ENCODE data around the gene ALDH7A1.
"Not testable (repeated sequence)": the region's sequence is repeated elsewhere in the genome, so short reads cannot be mapped to it uniquely, and the experiment has no call there.

The ALDH7A1 gene

DNA sequence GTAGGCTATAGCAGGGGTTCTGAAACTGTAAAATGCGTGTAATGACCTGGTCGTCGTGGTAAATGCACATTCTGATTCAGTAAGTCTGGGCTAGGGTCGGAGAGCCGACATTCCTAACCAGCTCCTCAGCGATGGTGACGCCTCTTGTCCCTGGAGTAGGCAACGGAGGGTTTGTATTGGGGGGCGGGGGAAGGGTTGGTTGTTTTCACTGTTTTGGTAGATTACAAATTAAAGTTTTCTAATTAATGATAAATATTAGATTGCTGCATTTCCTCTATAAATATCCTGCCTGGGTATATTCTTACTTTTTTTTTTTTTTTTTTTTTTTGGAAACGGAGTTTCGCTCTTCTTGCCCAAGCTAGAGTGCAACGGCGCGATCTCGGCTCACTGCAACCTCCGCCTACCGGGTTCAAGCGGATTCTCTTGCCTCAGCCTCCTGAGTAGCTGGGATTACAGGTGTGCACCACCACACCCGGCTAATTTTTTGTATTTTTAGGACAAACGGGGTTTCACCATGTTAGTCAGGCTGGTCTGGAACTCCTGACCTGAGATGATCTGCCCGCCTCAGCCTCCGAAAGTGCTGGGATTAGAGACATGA, 566 bp upstream of the ALDH7A1 start:
- no peak for DNase-seq (ENCODE audit: low read depth in 2 of 2)

DNA sequence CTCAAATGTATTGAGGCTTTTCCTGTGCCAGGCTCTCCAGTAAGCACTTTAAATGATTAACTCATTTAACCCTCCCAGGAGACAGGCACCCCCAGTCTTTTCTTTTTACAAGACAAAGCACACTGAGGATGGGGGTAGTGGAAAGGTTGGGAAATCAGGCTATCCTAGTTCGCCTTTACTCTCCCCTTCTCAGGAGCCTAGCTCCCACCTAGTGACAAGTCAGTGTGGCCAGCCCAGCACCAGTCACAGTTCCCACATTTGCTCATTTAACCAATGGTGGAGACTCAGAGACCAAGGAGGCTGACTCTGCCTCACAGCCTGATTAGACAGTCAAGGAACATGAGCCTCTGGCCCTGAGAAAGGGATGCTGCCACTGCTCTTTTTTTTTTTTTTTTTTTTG, 3.5 kb downstream of the ALDH7A1 start:
- DNase-seq (ENCODE audit: low read depth in 2 of 2): no peak

DNA sequence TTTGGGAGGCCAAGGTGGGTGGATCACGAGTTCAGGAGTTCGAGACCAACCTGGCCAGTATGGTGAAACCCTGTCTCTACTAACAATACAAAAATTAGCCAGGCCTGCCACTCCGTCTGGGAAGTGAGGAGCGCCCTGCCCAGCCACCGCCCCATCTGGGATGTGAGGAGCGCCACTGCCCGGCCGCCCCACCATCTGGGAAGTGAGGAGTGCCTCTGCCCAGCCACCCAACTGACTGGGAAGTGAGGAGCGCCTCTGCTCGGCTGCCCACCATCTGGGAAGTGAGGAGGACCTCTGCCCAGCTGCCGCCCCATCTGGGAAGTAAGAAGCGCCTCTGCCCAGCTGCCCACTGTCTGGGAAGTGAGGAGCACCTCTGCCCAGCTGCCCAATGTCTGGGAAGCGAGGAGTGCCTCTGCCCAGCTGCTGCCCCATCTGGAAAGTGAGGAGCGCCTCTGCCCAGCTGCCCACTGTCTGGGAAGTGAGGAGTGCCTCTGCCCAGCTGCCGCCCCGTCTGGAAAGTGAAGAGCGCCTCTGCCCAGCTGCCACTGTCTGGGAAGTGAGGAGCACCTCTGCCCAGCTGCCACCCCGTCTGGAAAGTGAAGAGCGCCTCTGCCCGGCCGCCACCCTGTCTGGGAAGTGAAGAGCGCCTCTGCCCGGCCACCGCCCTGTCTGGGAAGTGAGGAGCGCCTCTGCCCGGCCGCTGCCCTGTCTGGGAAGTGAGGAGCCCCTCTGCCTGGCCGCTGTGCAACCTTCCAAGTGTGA, 5.3 kb downstream of the ALDH7A1 start:
- DNase-seq (ENCODE audit: low read depth in 2 of 2): no peak

DNA sequence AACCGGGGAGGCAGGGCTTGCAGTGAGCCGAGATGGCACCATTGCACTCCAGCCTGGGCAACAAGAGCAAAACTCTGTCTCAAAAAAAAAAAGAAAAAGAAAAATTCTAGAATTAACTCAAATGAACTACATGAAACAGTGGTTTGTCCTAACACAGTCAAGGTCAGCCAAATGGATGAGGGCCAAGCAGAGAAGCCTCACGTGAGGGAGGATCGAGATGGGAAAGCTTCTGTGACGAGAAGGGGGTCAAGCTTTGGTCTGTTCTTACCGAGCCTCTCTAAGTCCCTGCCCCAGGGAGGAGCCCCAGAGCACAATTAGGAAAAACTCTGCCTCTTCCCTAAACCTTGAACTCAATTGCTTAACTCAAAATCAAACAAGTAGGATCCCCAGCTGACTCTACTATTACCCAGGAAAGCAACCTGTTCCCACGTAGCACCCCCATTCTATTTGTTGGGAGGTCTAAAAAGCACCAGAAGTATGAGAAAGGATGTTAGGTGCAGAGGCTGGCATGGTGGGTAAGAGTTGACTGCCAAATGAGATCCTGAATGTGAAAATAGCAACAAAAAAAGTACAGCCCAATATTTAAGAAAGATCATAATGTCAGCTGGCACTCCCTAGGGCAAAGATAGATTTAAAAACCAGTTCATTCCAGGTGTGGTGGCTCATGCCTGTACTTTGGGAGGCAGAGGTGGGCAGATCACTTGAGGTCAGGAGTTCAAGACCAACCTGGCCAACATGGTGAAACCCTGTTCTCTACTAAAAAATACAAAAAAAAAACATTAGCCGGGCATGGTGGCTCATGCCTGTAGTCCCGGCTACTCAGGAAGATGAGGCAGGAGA, 7.2 kb downstream of the ALDH7A1 start:
- no peak for DNase-seq (ENCODE audit: low read depth in 2 of 2)

DNA sequence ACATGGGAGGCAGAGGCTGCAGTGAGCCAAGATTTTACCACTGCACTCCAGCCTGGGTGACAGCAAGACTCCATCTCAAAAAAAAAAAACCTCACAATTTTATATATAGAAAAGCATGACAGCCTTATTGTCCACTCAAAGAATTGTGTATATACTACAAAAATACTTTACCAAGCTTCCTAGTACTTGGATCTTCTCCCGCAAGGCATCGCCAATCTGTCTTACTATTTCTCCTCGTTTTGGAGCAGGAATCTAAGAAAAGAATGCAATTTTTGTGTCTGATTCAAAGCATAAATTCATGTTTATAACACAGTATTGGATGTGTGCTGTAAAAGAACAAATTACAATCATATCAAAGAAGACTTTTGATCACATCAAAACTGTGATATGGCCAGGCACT, 11.3 kb downstream of the ALDH7A1 start:
- DNase-seq (ENCODE audit: low read depth in 2 of 2): no peak

DNA sequence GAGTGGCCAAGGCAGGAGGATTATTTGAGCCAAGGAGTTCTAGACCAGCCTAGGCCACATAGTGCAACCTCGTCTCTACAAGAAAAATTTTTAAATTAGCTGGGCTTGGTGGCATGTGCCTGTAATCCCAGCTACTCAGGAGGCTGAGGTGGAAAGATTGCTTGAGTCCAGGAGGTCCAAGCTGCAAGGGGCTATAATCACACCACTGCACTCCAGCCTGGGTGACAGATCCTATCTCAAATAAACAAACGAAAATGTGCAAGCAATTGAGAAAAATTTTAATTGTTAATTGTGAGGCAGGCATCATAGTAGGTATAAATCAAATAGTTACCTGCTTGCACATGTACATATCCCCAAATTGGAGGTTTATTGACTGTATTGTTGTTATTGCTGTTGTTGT, 15.3 kb downstream of the ALDH7A1 start:
- DNase-seq (ENCODE audit: low read depth in 2 of 2): no peak

DNA sequence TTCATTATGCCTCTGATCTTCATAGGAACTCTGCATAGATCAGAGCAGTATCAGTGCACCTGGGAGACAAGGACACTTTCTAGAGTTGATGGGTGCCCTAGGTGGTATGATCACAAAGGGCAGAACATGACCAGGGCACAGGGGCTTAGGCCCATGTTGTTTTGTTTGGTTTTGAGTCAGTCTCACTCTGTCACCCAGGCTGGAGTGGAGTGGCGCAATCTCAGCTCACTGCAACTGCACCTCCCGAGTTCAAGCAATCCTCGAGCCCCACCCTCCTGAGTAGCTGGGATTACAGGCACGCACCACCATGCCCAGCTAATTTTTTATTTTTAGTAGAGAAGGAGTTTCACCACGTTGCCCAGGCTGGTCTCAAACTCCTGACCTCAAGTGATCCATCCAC, 17.6 kb downstream of the ALDH7A1 start:
- no peak for DNase-seq (ENCODE audit: low read depth in 2 of 2)

DNA sequence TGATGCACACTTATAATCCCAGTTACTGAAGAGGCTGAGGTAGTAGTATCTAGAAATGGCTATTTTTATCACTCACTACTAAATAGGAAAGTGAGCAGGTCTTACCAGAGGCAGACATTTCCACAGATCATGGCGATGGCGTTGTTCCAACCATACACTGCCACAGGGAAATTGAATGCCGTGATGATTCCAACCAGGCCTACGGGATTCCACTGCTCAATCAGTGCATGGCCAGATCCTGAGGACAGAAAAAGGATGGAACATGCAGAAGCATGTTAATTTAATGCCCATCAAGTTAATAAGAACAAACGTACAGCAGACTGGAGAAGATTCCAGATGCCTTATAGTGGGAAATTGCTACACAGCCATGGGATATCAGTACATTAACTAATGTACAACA, 18.0 kb downstream of the ALDH7A1 start:
- DNase-seq (ENCODE audit: low read depth in 2 of 2): no peak

DNA sequence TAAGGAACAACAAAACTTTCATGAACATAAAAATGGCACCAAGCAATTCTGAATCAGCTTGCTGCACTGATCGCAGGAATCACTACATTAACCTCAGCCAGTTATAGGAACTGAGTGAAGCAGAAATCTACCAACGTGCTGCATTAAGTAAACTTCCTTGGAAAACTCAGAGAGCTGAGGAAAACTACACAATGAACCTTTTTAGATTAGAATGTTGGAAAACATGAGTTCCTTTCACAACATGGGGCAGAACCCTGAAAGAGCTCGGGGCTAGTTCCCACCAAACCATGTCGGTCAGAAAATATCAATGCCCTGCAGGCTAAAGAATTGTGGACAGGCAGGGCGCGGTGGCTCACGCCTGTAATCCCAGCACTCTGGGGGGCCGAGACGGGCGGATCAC, 19.4 kb downstream of the ALDH7A1 start:
- no peak for DNase-seq (ENCODE audit: low read depth in 2 of 2)

DNA sequence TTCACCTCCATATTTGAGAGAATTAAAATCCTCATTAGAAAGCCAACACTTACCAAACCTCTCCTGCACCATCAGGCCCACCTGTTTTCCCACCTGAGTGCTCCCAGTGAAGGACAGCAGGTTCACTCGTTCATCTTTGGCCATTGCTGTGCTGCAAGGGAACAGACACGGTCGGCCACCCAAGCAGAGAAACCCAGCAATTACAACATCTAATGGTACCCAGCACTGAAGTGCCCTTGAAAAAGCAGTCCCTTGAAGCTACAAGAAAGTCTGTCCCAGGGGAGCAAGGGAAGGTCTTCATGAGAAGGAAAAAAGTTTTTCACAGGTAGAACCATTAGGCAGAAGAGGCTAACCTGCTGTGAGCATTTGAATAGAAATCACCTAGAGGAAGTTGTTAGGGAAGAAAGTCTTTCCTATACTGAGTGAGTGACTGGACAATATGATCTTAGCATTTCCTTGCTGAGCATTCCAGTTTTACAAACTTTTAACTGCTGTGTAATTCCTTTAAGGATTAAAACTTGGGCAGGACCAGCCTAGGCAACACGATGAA, 26.7 kb downstream of the ALDH7A1 start:
- no peak for DNase-seq (ENCODE audit: low read depth in 2 of 2)

DNA sequence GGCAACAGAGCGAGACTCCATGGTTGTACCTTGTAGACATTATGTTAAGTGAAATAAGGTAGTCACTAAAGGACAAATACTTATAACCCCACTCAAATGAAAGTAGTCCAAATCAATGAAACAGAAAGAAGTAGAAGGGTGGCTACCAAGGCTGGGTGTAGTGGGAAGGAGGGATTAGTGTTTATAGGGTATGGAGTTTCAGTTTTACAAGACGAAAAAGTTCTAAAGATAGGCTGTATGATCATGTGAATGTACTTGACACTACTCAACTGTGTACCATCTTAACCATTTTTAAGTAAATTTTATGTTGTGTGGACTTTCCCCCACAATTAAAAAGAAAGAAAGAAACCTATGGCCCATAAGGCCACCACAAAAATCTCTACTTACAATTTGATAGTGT, 32.2 kb downstream of the ALDH7A1 start:
- DNase-seq (ENCODE audit: low read depth in 2 of 2): no peak

DNA sequence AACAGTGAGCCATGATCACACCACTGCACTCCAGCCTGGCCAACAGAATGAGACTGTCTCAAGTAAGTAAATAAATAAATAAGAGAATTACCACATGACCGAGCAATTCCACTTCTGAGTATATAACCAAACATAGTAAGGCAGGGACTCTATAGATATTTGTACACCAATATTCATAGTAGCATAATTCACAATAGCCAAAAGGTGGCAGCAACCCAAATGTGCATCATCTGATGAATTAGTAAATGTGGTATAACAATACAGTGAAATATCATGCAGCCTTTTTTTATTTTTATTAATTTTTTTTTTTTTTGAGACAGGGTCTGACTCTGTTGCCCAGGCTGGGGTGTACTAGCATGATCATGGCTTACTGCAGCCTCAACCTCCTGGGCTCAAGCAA, 33.1 kb downstream of the ALDH7A1 start:
- DNase-seq (ENCODE audit: low read depth in 2 of 2): no peak

DNA sequence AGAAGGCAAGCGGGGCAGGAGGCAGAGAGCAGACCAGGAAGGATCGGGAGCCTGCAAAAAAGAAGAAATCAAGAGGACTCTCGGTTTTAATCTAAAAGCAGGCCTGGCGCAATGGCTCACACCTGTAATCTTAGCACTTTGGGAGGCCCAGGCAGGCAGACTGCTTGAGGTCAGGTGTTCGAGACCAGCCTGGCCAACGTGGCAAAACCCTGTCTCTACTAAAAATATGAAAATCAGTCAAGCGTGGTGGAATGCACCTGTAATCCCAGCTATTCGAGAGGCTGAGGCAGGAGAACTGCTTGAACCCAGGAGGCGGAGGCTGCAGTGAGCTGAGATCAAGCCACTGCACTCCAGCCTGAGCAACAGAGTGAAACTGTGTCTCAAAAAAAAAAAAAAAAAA, 39.9 kb downstream of the ALDH7A1 start:
- DNase-seq (ENCODE audit: low read depth in 2 of 2): not testable (repeated sequence)

DNA sequence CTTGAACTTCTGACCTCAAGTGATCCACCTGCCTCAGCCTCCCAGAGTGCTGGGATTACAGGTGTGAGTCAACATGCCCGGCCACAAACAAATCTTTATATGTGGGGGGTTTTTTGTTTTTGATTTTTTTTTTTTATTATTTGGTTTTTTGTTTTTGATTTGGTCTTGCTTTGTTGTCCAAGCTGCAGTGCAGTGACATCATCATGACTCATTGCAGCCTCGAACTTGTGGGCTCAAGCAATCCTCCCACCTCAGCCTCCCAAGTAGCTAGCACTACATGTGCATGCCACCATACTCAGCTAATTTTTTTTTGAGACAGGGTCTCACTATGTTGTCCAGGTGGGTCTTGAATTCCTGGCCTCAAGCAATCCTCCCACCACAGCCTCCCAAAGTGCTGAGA, 42.4 kb downstream of the ALDH7A1 start:
- no peak for DNase-seq (ENCODE audit: low read depth in 2 of 2)

DNA sequence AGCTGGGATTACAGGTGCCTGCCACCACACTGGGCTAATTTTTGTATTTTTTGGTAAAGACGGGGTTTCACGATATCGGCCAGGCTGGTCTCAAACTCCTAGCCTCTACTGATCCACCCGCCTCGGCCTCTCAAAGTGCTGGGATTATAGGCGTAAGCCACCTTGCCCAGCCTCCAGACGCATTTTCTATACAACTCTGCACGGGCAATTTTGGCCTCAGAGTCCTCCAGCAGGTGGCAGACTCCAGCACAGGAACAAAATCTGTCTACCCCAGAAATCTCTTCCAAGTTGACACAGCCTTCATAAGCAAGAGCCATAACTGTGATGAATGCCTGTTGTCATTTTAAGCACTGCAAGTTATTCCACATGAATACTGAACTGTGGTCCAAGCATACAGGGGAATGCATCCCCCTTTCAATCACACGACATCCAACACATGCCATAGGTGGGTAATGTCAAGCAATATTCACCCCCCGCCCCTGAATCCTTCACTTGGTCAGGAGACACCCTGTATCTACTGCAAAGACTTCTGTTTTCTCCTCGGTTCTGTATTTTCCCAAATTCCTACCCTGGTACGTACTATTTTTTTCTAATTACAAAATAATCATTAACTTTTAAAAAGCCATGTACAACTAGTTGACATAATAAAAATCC, 50.8 kb downstream of the ALDH7A1 start:
- no peak for DNase-seq (ENCODE audit: low read depth in 2 of 2)

DNA sequence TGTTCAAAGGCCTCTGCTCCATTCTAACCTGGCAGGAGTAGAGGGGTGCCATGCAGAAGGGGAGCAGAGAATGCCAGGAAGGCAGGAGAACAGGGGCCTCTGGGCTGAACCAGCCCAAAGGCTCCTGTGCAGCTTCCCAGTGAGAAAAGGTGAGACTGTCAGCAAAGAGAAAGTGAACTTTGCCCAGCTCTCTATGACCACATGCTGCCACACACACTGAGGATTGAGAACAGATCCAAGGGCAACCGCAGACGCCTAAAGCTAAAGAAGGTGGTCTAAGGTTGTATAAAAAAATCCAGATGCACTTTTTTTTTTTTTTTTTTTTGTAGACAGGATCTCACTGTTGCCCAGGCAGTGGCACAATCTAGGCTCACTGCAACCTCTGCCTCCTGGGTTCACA, 51.4 kb downstream of the ALDH7A1 start:
- no peak for DNase-seq (ENCODE audit: low read depth in 2 of 2)

DNA sequence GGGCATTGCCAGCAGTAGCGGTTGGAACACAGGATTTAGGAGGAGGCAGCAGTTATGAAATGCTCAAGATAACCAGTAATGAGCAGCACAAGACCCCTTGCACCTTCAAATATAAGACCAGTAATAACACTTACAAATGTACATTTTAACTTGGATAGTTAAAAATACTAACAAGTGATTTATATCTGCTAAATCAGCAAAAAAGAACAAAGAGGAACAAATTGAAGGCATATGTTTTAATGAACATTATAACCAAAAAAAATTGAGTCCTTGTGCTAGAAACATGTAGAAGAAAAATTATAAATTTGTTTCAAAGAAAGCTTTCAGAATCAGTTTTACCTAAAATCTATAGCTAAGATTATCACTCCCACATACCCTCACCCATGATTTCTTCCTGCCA, 52.0 kb downstream of the ALDH7A1 start:
- no peak for DNase-seq (ENCODE audit: low read depth in 2 of 2)

DNA sequence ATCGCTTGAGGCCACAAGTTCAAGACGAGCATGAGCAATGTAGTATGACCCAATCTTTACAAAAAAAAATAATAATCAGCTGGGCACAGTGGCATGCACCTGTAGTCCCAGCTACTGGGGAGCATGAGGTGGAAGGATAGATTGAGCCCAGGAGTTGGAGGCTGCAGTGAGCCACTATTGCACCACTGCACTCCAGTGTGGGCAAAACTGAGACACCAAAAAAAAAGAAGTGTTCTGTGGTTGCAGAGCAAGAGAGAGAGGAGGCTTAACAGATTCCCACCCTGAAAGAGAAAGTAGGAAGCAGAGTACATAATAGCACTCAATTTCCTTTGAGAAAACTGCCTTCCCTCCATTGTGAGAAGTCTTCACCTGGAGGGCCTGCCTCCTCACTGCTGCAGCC, 52.6 kb downstream of the ALDH7A1 start:
- DNase-seq (ENCODE audit: low read depth in 2 of 2): no peak

DNA sequence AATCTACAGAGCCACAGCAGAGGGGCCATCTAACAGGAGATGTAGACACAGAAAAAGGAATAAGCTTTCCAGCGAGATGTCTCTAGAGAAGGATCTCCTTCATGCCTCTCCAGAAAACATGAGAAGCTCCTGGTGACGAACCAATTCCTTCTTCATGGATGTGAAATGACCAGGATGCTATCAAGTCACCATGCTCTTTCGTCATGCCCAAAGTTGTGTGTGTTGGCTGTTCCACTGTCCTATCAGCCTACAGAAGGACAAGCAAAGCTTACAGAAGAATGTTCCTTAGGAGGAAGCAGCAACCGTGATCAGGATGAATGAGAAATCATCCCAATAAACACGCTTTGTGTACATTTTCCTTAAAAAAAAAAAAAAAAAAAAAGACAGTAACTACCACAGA, 54.4 kb downstream of the ALDH7A1 start:
- no peak for DNase-seq (ENCODE audit: low read depth in 2 of 2)

DNA sequence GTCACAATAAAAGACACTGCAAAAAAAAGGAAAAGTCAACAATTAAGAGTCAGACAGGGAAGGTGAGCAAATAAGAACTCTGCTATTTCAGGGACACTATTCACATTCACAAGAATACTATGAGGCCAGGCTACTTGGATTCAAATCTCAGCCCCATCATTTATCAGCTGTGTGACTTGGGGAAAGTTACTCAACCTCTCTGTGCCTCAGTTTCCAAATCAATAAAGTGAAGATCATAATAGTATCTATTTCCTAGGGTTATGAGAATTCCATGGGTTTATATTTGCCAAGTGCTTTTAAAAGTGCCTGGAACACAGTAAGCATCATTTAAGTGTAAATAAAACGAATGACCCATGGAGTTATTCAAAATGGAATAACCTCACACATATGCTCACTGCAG, 56.4 kb downstream of the ALDH7A1 start:
- DNase-seq (ENCODE audit: low read depth in 2 of 2): no peak

DNA sequence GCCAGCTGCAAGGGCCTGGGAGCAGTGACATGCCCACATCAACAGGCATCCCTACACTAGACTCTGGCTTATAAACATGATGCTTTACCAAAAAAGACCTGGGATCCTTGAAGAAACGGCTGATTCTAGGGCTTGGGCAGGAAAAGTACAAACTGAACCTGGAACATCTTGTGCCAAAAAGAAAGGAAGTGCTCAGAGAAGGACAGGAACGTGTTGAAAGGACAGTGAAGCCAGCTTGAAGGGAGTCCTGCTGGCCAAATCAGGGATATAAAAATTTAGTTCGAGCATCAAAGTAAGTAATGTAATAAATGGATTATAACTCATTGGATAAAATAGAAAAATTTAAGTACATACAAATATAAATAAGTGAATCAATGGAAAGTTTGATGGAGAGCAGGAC, 58.1 kb downstream of the ALDH7A1 start:
- no peak for DNase-seq (ENCODE audit: low read depth in 2 of 2)

DNA sequence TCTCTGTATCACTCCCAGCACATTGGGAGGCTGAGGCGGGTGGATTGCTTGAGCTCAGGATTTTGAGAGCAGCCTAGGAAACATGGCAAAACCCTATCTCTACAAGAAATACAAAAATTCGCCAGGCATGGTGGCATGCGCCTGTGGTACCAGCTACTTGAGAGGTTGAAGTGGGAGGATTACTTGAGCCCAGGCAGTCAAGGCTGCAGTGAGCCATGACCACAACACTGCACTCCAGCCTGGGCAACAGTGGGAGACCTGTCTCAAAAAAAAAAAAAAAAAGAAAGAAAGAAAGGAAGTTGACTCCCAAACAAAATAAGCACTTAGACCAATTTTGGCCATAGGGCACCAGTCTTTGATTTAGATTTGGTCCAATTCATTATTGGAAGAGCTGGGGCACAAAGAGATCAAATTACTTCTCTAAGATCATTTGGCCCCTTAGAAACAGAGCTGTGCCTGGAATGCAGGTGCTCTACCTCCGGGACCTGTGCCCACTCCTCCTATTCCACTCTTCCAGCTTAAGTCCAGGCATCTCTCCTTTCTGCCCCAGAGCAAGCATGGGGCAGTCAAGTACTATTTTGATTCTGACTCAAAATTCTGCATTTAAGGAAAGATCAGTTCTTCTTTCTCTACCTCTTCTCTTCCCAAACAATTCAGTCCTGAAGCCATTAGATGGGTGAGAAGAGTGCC, 59.0 kb downstream of the ALDH7A1 start:
- DNase-seq (ENCODE audit: low read depth in 2 of 2): no peak

All from stimulated activated CD8-positive, alpha-beta memory T cell treated with anti-CD3 and anti-CD28 coated beads, Interleukin-15, amount 100 ng/mL, for 4 hours (primary cell).